Lung microvascular endothelial cell (primary cell): Measurements from ENCODE around the gene PPP2R3A. TPM values are rescaled to one million over a fixed set of nuclear protein-coding genes. Genes with fewer than 3 reads are reported as not detected.

Experiments used
- DNase-seq, 2 donors: peaks; one replicate each; pipeline versions ENCODE4 v3.0.0 to v3.0.0-alpha.2; 2010; ENCODE audit warnings: low read depth in 2 of 2
- total RNA-seq: library from RNA; depleted of rRNA; stranded (reverse); fragments of >200 nt; gene quantifications from 2 replicates; pipeline ENCODE4 v1.2.1, GENCODE V29; 2014

Gene PPP2R3A
- total RNA-seq, 1 donor from 2014 or later = 3.2 TPM

DNA sequence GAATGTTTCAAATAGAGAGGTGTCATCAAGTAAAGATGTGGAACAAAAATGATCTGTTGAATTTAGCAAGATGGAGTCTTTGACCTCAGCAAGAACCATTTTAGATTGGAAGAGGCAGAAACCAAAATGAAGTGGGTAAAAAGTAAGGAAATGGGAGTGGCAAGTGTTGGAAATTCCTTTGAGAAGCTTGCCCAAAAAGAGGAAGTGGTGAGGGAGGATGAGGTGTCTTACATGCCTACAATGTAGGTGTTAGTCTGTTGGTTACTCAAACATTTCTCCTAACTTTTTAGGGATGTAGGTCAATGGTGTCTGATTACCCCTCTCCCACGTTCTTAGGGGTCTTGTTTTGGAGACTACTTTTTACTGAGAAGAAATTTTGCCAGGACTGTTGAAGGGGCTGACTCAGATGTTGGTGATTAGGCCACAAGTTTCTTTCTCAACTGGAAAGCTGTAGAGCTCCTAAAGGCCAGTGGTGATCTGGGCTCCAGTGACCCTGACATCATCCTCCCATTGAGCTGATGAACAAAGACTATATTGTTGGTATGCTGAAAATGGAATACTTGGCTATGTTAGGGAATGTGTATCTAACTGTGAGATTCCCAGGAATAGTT, 5.1 kb downstream of the PPP2R3A start:
- no peak for DNase-seq

DNA sequence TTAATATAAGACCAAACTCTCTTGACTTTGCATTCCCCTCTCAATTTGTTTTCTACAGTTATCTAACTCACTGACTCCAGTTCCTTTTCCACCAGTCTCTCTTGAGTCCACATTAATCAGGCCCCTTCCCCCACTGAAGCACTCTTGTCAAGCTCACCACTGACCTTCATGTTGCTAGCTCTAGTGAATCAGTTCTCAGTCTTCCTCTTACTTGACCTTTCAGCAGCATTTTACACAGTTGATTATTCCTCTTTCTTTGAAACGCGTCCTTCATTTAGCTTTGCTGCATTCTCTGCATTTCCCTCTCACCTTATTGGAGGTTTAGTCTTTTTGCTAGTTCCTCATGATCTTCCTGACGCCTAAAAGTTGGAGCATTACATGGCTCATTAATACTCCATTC, 8.3 kb downstream of the PPP2R3A start:
- DNase-seq = peak in 1 of 2 donors; percentile 12

DNA sequence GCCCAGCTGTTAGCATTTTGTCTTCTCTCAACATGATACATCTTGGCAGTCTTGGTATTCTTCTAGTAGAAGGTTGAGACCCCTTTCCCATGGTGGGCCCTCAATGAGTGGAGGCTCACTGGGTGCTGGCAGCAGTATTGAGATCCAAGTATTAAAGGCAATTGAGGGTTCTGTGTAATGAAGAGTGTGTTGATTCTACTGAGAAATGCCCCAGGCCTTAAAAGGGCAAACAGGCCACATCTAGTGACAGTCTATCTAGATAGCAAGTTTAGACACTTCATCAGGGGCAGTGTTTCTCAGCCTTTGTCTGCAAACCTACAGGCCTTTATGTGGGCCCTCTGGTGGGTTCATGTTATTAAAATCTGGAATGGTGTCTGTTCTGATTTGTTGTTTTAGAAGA, 9.5 kb downstream of the PPP2R3A start:
- no peak for DNase-seq

DNA sequence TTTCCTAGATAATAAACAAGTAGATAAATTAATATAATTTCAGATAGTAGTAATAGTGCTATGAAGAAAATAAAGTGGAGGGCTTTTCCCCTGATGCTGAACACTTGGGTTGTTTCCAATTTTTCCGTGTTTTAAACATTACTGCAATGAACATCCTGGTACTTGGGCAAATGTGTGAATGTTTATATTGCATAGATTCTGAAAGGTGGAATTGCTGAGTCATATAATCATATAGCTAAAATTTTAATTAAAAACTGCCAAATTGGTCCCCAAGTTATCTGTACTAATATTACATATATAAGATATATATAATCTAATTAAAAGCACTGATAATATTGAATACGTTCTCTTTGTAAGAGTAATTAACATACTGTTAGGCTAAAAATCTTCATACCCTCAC, 10.0 kb downstream of the PPP2R3A start:
- DNase-seq = no peak

DNA sequence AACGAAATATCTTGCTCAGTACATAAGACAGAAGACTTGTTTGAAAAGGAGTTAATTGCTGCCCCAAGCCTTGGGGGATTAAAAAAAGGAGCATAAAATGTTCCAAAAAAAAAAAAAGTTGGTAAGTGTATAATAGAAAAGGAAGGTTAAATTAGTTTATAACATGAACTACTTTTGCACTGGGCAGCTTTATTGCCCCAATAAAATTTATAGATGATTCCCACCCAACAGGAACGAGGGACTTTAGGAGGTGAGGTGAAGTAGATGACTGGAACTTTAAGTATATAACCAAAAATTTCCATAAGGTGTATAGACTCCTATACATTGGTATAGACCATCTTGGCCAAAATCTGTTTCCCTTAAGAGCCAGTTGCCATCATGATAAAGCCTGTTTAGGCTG, 14.8 kb downstream of the PPP2R3A start:
- DNase-seq = no peak

DNA sequence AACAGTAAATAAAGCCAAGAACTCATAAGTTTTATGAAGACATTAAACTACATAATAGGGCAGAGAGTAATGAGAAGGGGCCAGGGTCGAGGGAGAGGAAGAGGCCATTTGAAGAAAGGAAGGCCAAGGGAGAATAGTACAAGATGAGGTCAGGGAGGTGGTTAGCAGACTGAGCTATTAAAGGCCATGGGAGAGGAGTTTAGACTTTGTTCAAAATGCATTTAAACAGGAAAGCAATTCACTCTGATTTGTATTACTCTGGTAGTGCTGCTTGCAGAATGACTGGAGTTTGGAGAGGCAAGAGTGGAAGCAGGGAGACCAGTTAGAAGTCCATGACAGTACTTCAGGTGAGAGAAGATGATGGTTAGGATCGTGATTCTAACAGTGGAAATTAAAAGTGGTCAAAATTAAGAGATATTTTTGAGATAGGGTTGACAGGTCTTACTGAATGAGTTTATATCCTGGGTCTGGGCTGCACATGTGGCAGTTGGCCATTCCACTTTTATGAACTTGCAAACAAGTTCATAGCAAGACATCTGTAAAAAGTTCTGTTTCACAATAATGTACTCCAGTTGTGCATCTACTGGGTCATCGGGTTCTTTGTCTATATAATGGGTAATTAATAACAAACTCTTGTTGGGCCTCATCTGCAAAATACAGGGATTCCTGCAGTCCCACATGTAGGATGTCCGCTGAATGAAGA, 16.3 kb downstream of the PPP2R3A start:
- DNase-seq = no peak

DNA sequence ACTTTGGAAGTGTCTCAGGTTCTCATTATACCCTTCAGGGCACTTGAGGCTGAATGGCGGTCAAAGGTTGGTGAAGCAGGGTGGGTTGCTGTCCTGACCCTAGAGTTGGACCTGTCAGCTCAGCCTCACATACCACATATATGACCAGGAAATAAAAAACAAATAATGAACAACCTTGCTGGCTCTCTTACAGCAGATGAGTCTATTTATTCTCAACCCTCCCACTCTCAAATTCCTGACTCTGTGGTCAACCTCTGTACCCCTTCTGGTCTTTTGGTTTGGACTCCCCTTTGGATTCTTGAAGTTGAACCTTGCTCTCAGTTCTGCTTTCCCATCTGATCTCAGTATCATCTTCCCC, 16.9 kb downstream of the PPP2R3A start:
- no peak for DNase-seq

DNA sequence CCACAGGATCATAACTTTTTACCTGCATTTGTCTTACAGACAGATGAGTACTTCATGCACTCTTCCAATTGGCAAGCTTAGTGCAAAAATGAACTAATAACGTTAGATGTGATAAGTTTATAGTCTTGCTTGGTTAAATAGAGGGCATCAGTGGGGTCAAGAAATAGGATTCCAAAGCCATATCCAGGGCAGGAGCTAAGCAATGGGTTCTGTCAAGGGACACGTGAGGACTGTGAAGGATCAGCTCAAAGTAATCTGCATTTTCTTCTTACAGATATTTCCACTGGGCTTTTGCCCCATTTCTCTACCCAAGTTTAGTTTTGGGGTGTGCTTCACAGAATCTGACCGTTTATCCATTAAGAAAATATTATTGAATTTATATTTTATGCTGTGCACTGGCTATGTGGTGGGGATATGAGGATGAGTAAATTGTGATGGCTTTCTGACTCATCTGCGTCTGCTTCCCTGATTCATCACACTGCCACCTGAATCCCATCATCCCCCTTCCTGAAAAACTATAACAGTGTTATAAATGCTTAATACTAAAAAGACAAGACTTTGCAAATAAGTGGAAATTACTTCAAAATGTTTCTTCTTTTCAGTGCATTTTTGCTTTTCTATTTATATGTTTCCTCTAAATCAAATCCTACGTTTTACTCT, 17.5 kb downstream of the PPP2R3A start:
- peak in 1 of 2 donors; percentile 38 for DNase-seq

DNA sequence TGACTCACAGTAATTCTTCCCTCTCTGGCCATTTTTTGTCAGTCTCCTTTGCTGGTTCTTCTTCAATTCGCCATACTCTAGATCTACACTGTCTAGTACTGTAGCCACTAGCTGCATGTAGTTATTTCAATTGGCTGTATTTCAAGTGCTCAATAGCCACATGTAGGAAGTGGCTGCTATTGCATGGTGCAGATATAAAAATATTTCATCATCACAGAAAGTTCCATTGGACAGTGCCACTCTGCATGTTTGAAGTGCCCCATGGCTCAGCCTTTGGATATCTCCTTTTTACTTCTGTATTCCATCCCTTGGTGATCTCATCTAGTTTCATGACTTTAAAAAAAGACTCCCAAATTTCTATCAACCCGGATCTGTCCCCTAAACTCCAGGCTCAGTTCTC, 22.1 kb downstream of the PPP2R3A start:
- peak in 1 of 2 donors; percentile 55 for DNase-seq

DNA sequence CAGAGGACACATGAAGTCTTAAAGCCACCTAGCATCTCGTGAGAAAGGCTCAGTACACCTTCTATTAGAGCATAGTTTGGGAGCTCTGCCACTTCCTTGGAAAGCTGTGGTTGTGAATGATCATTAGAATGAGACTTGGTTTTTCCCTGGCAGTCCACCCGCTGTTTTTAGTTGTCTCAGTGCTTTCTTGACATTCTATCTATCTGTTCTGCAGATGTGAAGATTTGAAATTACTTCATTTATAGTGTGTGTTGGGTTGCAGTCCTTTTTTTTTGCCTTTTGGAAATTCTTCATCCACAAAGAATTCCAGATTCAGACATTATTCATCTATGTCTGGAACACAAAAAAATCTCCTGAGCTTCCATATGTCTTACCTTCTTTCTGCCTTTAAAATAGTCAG, 23.7 kb downstream of the PPP2R3A start:
- DNase-seq = no peak

DNA sequence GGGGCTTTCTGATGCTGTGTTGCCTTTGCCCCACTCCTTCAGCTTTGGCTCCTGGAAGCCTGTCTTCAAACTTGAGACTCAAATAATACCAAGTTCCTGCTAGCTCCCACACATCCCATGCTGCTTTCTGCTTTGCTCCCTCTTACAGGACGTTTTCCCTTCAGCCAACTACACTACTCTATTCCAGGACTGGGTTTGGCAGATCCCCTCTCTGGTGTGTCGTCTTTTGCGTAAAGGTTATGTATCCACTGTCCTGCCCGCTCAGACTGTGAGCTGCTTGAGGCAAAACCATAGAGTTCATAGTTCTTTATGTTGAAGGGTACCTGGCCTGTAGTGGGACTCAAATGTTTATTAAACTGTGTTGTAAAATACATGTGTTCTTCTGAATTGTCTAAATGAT, 25.4 kb downstream of the PPP2R3A start:
- DNase-seq = no peak

DNA sequence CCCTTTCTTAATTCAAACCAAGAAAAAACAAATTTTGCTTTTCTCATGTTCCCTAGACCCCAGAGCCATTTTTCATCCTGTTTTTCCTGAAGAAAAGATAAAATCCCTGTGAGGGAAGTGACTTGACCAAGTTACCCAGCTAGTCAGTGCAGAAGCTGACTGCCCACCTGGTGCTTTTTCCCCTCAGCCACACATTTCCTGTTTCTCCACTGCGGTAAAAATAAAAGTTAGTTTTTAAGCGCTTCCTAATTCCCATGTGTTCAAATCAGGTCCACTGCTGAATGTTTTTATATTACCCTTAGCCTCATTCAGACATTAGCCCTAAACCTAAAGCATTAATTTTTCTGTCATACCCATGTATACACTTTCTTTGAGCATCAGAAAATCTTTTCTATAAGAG, 26.1 kb downstream of the PPP2R3A start:
- DNase-seq = peak; percentile 43 to 73

DNA sequence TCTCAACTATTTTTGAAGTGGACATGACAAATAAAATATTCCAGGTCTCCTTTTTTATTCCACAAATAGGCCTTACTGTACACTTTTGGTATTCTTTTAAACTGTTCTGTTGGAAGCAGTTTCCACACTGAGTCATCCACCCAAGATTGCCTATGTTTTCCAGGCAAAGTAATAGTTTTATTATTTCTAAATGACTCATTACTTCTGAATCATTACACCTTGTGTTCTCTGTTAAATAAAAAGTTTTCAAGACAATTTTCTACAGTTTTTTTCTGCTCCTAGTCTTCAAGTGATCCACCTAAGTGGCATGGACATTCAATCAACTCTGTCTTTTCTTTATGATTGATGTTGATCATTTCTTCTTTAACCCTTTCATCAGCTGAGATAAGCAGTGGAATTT, 26.5 kb downstream of the PPP2R3A start:
- DNase-seq = peak; percentile 54 to 85

DNA sequence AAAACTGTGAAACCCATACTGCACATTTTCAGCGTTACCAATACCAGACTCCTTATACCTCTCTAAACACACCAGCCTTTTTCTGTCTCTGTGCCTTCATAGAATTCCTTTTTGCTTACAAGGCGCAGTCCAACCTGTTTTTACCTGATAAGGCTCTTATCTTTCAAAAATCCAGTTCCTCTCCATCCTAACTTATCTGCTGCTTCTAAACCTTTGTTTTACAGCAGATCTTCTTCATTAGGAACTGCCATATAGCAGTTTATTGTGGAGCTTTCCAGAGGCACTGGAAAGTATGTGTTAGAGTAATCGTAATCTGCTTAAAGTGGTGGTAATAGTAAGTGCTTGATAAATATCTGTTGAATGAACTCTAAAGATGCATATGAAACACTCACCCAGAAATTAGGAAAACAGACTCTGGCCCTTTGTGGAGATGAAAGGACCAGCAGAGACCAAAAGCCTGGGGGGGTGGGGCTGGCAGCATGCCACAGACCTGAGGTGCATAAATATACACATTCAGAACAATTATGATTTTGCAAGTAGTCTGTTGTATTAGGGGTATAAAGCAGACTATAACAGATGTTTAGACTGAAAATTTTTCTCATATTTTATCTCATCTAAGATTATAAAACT, 29.3 kb downstream of the PPP2R3A start:
- DNase-seq = no peak

DNA sequence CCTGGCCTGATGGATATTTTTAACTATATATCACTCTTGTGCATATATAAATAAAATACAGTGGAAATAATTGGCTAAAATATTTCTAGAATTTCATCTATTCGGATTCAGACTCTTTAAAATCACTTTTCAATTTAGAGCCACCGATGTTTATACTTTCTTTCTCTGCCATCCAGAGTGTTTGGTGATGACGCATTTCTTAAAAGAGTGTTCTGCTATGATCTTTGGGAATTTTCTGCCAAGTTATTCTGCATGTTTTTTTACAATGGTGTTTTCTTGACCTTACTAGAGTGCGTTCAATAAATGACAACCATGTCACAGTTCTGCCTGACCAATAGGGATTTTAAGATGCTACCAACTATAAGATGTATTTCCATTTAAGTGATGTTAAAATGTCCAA, 30.2 kb downstream of the PPP2R3A start:
- DNase-seq = no peak

DNA sequence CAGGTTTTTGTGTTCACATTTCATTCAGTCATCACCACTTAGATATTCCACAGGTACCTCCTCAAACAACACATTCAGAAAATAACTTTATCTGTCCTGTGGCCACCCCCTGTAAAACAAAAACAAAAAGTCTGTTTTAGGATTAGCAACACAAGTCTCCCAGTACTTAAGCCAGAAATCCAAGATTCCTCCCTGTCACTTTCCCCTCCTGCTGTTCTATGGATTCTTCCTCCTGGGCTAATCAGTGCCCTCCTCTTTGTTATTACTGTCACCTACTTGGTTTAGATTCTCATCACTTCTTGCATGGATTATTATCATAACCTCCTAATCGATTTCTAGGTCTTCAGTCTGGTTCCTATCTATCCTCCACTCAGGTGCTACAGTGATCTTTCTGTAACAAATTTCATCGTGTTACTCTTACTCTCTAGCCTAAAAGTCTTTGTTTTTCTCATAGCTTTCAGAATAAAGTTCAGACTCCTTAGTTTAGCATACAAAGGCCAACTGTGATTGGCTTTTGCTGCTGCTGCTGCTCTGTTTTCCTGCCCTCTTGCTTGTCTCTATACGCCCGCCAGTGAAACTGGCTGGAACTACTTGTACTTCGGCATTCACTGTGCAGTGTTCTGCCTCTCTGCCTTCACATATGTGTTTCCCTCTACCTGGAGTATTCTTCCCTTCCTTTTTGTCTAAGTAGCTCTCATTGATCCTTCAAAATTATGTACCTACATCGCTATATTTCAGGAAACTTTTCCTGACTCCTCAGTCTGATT, 32.2 kb downstream of the PPP2R3A start:
- no peak for DNase-seq

DNA sequence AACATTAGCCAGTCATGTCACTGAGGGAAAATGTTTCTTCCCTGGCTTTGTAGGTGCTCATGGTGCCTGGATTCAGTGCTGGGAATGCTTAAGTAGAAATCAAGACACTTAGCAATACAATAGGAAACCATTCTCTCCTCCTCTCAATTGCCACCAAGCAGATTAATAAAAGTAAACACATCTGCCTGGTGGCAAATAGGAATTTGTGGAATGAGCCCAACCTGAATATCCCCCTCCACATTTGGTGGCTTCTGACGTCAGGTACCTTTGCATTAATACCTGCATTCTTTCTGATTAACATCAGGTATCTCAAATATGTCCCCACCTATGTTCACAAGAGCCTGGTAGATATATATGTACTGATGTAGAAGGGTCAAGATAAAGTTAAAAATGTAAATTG, 42.7 kb downstream of the PPP2R3A start:
- no peak for DNase-seq

DNA sequence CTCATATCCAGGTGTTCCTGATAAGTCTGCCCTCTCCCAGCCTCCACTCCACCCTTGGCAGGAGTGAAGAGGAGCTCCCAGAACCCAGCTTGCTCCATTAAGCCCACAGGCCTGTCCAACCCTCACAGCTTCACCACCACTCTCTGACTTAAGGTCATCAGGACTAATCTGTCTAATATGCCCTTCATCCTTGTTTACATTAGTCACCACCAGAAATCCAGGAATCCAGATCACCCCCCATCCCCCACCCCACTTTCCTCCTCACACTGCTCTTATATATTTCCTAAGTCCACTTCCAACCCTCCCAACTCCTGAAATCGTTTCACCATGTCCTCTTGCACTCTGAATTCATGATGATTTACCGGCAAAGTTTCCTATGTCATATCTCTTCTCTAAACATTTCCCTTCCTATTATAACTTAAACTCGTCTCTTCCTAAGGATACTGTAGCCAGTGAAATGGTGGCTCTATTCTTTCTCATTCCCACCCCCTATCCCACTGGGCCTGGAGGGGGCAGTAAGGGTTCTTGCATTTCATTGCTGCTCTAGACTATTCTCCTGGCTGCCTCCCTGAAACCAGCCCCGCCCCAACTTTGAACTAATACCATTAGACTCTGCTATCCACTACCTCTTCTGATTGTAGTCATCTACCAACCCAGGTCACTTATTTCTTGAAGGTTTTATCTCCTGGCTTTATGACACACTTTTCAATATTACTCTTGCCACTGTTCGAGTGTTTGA, 43.4 kb downstream of the PPP2R3A start:
- peak in 1 of 2 donors; percentile 26 for DNase-seq

DNA sequence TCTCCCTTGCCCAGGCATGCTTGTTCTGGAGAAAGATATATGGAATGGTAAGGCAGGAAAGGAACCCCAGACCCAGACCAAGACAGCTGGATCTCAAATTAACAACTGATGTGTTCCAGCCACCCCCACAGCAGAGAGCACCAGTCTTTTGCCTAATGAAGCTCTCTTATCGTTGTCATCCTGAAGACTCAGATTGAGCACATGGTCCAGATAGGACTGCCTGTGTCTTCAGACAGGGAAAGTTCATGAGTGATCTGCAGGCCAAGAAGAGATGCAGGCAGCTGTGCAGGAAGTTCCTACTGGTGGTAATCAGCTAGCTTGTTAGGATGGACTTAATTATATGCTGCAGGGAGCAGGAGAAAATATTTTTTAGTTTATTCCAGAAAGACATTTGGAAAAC, 53.3 kb downstream of the PPP2R3A start:
- DNase-seq = peak in 1 of 2 donors; percentile 13

DNA sequence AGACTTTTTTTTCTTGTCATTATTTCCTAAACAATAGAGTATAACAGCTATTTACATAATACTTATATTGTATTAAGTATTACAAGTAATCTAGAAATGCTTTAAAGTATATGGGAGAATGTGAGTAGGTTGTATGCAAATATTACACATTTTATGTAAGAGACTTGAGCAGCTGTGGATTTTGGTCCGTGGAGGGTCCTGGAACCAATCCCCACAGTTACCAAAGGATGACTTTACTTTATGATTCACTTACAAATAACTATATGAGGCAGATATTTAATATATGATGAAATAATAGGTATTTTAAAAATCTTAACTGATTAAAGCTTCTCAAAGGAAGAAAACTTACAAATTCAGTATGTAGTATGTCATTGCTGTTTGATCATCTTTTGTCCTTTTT, 56.3 kb downstream of the PPP2R3A start:
- no peak for DNase-seq
